ENCODE measurements around the gene NSUN4. TPM values are rescaled to one million over a fixed set of nuclear protein-coding genes. Genes with fewer than 3 reads are reported as not detected.

The NSUN4 gene
- total RNA-seq, 1 donor from 2014 or later: 27.8 TPM

DNA sequence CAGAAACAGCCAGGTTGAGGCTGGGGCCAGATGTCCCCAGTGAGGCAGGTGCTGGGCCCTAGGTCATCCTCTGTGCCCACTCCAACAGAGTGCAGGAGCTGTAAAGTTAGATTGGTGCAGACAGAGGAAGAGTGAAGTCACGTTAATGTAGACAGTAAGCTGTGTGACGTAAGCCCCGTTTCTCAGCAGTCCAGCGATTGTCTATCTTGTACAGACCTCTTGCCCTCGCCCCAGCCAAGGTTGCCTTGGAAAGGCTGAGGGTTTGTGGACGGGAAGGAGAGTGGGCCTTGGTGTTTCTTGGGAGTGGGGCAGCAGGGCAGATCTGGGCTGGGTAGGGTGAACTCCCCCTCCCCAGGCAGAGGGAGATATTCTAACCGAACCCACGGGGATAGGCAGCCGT lies 67.0 kb downstream of the NSUN4 start:
- H3K27me3 Mint-ChIP-seq (ENCODE audit: unreplicated experiment): peaks cover 9% of the 10 kb centered on the region
- no peak for DNase-seq (ENCODE audit: low spot score)
- no peak overlapping the region for H3K4me3 Mint-ChIP-seq (ENCODE audit: unreplicated experiment)
- no peaks in the 10 kb centered on the region for H3K36me3 Mint-ChIP-seq (ENCODE audit: low read depth, unreplicated experiment)
- peaks cover 11% of the 10 kb centered on the region for H3K4me1 Mint-ChIP-seq (ENCODE audit: unreplicated experiment)
- H3K9me3 Mint-ChIP-seq (ENCODE audit: unreplicated experiment): no peaks in the 10 kb centered on the region
- no peak overlapping the region for H3K27ac Mint-ChIP-seq (ENCODE audit: unreplicated experiment)
- TF ChIP-seq, protein P1, sequence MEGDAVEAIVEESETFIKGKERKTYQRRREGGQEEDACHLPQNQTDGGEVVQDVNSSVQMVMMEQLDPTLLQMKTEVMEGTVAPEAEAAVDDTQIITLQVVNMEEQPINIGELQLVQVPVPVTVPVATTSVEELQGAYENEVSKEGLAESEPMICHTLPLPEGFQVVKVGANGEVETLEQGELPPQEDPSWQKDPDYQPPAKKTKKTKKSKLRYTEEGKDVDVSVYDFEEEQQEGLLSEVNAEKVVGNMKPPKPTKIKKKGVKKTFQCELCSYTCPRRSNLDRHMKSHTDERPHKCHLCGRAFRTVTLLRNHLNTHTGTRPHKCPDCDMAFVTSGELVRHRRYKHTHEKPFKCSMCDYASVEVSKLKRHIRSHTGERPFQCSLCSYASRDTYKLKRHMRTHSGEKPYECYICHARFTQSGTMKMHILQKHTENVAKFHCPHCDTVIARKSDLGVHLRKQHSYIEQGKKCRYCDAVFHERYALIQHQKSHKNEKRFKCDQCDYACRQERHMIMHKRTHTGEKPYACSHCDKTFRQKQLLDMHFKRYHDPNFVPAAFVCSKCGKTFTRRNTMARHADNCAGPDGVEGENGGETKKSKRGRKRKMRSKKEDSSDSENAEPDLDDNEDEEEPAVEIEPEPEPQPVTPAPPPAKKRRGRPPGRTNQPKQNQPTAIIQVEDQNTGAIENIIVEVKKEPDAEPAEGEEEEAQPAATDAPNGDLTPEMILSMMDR (IDR thresholded peaks at IDR 0.05; ENCODE audit: unreplicated experiment): no peak

DNA sequence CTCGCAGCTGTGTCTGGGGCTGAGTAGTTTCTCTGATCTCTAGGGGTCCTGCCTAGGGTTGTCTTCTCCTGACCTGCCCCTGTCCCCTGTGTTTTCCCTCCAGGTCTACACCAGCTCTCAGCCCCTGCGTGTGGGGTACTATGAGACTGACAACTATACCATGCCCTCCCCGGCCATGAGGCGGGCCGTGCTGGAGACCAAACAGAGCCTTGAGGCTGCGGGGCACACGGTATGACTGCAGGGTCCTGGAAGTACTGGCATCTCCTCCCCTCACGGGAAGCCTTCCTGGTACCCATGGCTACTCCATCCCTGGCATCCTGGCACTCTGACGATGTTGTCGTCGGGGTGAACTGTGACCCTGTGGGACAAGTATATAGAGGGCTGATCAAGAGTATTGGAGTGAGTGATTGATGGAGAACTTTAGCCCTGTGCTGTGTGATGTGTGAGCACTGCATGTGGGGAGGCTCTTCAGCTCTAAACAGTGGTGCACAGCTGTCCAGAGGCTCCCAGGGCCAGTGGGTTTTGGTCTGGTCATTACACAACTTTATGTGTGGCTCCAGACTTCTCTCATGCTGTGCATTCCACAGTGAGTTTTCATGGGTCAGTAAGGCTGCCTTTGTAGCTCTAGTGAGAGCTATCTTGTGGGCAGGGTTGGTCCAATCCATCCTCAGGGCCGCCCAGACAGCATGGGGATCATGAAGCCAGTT lies 67.9 kb downstream of the NSUN4 start:
- no peak overlapping the region for H3K4me3 Mint-ChIP-seq (ENCODE audit: unreplicated experiment)
- H3K4me1 Mint-ChIP-seq (ENCODE audit: unreplicated experiment): peaks cover 11% of the 10 kb centered on the region
- no peak for DNase-seq (ENCODE audit: low spot score)
- no peaks in the 10 kb centered on the region for H3K9me3 Mint-ChIP-seq (ENCODE audit: unreplicated experiment)
- H3K27me3 Mint-ChIP-seq (ENCODE audit: unreplicated experiment): peaks cover 12% of the 10 kb centered on the region
- TF ChIP-seq, protein P1 (IDR thresholded peaks at IDR 0.05; ENCODE audit: unreplicated experiment): no peak
- H3K36me3 Mint-ChIP-seq (ENCODE audit: low read depth, unreplicated experiment): no peaks in the 10 kb centered on the region
- no peak overlapping the region for H3K27ac Mint-ChIP-seq (ENCODE audit: unreplicated experiment)

DNA sequence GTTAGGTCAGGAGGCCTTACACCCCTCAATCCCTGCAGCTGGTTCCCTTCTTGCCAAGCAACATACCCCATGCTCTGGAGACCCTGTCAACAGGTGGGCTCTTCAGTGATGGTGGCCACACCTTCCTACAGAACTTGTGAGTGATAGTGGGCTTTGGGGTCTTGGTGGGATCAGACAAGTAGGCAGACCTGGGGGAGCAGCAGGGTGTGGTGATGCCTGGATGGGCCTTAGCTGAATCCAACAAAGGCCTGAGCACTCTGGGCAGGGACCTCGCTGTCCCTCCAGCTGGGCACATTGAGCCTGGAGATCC lies 68.4 kb downstream of the NSUN4 start:
- Mint-ChIP-seq H3K9me3 (ENCODE audit: unreplicated experiment) (no peaks in the 10 kb centered on the region), H3K4me1 (ENCODE audit: unreplicated experiment) (peaks cover 11% of the 10 kb centered on the region), H3K36me3 (ENCODE audit: low read depth, unreplicated experiment) (no peaks in the 10 kb centered on the region), H3K27ac (ENCODE audit: unreplicated experiment) (no peak overlapping the region), H3K4me3 (ENCODE audit: unreplicated experiment) (no peak overlapping the region), H3K27me3 (ENCODE audit: unreplicated experiment) (peaks cover 15% of the 10 kb centered on the region)
- no peak for DNase-seq (ENCODE audit: low spot score)
- TF ChIP-seq, protein P1 (IDR thresholded peaks at IDR 0.05; ENCODE audit: unreplicated experiment): no peak

DNA sequence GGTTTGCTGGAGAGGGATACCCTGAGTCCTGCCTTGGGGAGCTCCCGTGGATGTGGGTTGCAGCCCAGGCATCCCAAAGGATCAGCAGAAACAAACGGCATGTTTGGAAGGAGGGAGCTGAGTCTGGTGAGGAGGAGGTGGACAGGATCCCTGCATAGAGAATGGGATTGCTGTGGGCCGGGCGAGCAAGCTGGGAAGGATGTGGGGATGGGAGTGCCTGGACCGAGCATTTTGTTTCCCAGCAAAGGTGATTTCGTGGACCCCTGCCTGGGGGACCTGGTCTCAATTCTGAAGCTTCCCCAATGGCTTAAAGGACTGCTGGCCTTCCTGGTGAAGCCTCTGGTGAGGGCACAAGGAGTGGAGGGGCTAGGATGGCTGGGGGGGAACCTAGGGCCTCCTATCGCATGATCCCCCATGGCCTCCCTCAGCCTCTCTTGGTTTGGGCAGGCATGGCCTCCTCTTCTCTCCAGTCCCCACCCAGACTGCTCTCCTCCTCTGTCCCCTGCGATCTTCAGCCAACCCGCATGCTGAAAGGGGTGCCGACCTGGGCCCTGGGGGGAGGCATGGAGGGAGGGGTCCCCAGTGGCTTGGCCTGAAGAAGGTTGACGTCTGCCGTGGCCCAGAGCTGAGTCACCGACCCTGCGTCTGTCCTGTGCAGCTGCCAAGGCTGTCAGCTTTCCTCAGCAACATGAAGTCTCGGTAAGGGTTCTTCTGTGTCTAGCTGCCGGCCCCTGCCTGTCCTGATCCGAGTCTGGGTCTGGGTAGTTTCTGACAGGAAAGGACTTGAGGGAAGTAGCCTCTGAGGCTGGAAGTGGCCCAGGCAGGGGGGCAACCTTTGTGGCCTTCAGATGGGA lies 69.8 kb downstream of the NSUN4 start:
- Mint-ChIP-seq H3K27ac (ENCODE audit: unreplicated experiment) (no peak overlapping the region), H3K9me3 (ENCODE audit: unreplicated experiment) (no peaks in the 10 kb centered on the region), H3K4me1 (ENCODE audit: unreplicated experiment) (peaks cover 11% of the 10 kb centered on the region), H3K36me3 (ENCODE audit: low read depth, unreplicated experiment) (no peaks in the 10 kb centered on the region), H3K27me3 (ENCODE audit: unreplicated experiment) (peaks cover 19% of the 10 kb centered on the region), H3K4me3 (ENCODE audit: unreplicated experiment) (no peak overlapping the region)
- TF ChIP-seq, protein P1 (IDR thresholded peaks at IDR 0.05; ENCODE audit: unreplicated experiment): no peak
- DNase-seq (ENCODE audit: low spot score): no peak

DNA sequence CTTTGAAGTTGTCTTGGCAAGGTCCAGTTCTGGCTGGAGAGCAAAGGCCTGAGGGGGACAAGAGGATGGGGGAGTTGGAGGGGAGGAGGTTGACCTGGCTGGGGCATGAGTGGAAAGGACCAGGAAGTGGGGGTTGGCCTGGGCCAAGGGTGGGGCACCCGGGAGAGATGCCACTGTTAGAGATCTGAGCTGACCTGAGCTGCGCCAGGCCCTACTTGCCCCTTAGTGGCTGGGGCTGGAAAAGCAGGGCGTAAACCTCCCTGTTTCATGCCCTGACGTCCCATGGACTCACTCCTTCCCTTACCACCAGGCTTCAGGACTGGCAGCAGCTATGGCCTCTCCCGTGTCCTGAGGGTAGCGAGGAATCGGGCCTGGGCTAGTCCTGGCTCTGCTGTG lies 70.4 kb downstream of the NSUN4 start:
- H3K36me3 Mint-ChIP-seq (ENCODE audit: low read depth, unreplicated experiment): no peaks in the 10 kb centered on the region
- DNase-seq (ENCODE audit: low spot score): no peak
- peaks cover 19% of the 10 kb centered on the region for H3K27me3 Mint-ChIP-seq (ENCODE audit: unreplicated experiment)
- no peak overlapping the region for H3K4me3 Mint-ChIP-seq (ENCODE audit: unreplicated experiment)
- TF ChIP-seq, protein P1 (IDR thresholded peaks at IDR 0.05; ENCODE audit: unreplicated experiment): no peak
- peaks cover 11% of the 10 kb centered on the region for H3K4me1 Mint-ChIP-seq (ENCODE audit: unreplicated experiment)
- H3K27ac Mint-ChIP-seq (ENCODE audit: unreplicated experiment): no peak overlapping the region
- no peaks in the 10 kb centered on the region for H3K9me3 Mint-ChIP-seq (ENCODE audit: unreplicated experiment)

Measured in endothelial cell (in vitro differentiated cells).